ENCODE data around the gene COL6A5.

- TF ChIP-seq, protein P1, sequence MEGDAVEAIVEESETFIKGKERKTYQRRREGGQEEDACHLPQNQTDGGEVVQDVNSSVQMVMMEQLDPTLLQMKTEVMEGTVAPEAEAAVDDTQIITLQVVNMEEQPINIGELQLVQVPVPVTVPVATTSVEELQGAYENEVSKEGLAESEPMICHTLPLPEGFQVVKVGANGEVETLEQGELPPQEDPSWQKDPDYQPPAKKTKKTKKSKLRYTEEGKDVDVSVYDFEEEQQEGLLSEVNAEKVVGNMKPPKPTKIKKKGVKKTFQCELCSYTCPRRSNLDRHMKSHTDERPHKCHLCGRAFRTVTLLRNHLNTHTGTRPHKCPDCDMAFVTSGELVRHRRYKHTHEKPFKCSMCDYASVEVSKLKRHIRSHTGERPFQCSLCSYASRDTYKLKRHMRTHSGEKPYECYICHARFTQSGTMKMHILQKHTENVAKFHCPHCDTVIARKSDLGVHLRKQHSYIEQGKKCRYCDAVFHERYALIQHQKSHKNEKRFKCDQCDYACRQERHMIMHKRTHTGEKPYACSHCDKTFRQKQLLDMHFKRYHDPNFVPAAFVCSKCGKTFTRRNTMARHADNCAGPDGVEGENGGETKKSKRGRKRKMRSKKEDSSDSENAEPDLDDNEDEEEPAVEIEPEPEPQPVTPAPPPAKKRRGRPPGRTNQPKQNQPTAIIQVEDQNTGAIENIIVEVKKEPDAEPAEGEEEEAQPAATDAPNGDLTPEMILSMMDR (IDR thresholded peaks at IDR 0.05; ENCODE audit: extremely low read depth in 1 of 2, insufficient read depth in 1 of 2, low read depth in 1 of 2, low read length in 2 of 2): no peak
- no peak for TF ChIP-seq POLR2A (IDR thresholded peaks at IDR 0.05; ENCODE audit: low read depth, low read length)
- no peak for TF ChIP-seq JUN (IDR thresholded peaks at IDR 0.05; ENCODE audit: borderline replicate concordance, insufficient read depth, insufficient read length, low read depth)
- TF ChIP-seq FOS (IDR thresholded peaks at IDR 0.05; ENCODE audit: borderline replicate concordance, insufficient read depth, low read length): no peak
- no peak for TF ChIP-seq POLR2AphosphoS5 (IDR thresholded peaks at IDR 0.05; ENCODE audit: insufficient read depth, low read depth, low read length)
- no peak for TF ChIP-seq MYC (IDR thresholded peaks at IDR 0.05; ENCODE audit: low read depth, low read length)
Observed at GRCh38 chr3:130459944-130460343, 114.5 kb downstream of the COL6A5 start.

Measured in endothelial cell of umbilical vein (primary cell).